Measurements from ENCODE around the gene PRRT2.

- TF ChIP-seq POLR2A (IDR thresholded peaks at IDR 0.05; ENCODE audit: low read depth, low read length) (peak; percentile 74; the same call in 1 of the 2 replicates), POLR2AphosphoS5 (IDR thresholded peaks at IDR 0.05; ENCODE audit: low read depth, low read length) (peak; percentile 74), POU2F2 (IDR thresholded peaks at IDR 0.05; ENCODE audit: low read depth, low read length) (peak; percentile 25; the same call in 1 of the 2 replicates), TAF1 (IDR thresholded peaks at IDR 0.05; ENCODE audit: low read depth, low read length) (no peak)
Observed at GRCh38 chr16:29811170-29811895, 660 bp upstream of the PRRT2 start.
